Lower leg skin (tissue), 4 donors: ENCODE results near the gene SEC63. TPM values are rescaled to one million over a fixed set of nuclear protein-coding genes. Genes with fewer than 3 reads are reported as not detected.

ENCODE experiments used
- DNase-seq, 2 donors: peaks; one replicate each; pipeline ENCODE4 v3.0.0-alpha.2; 2019; ENCODE audit warnings: low spot score in 2 of 2
- H3K4me3 ChIP-seq: fragments of 200-600 bp; sonication (generic); 2 replicates; pipeline ENCODE4 v1.5.1; 2017; ENCODE audit warnings: mild to moderate bottlenecking, low read depth; ENCODE audit not compliant: poor library complexity, severe bottlenecking
- CTCF ChIP-seq, 3 donors: fragments of 450-650 bp; IDR thresholded peaks; one replicate each; pipeline ENCODE4 v1.5.1; 2016; ENCODE audit warnings: antibody characterized with exemption in 3 of 3, mild to moderate bottlenecking in 3 of 3, moderate library complexity in 2 of 3
- POLR2A ChIP-seq, 2 donors: fragments of 450-650 bp; IDR thresholded peaks; one replicate each; pipeline ENCODE4 v1.6.1; 2016 to 2017; ENCODE audit warnings: antibody characterized with exemption in 2 of 2, mild to moderate bottlenecking in 1 of 2, moderate library complexity in 1 of 2
- WGBS, 2 donors: methylation state at CpG; one replicate each; pipeline ENCODE4 v1.1.5; 2018; 5-methylcytosine and 5-hydroxymethylcytosine counted together
- intact Hi-C: fragments of 100-400 bp; cut with DNase I; formaldehyde crosslinking; loops from one replicate; pipeline ENCODE4 v1.15.0; 2023; ENCODE audit warnings: low total_unique reads
- total RNA-seq, 4 donors: library from RNA; depleted of rRNA; stranded (reverse); fragments of >200 nt; gene quantifications; one replicate each; pipeline ENCODE4 v1.1.0, GENCODE V29; 2016

The SEC63 gene
- total RNA-seq, 4 donors from 2014 or later = 11.4 to 31.9 (median 15.6) TPM

- H3K4me3 ChIP-seq = no peak overlapping the region
- WGBS, 2 donors = 96 to 97% methylated on average over 3 of the region's 3 CpGs
- DNase-seq = no peak
- TF ChIP-seq POLR2A (IDR thresholded peaks at IDR 0.05) (no peak), CTCF (IDR thresholded peaks at IDR 0.05) (no peak)
- intact Hi-C loops = no loop called here
Measured at GRCh38 chr6:107987805-107988204, 29.8 kb upstream of the SEC63 start.

- no peak overlapping the region for H3K4me3 ChIP-seq
- DNase-seq = no peak
- intact Hi-C loops = no loop called here
- WGBS, 2 donors = 63 to 77% methylated on average over 14 of the region's 14 CpGs
- TF ChIP-seq CTCF (IDR thresholded peaks at IDR 0.05) (no peak), POLR2A (IDR thresholded peaks at IDR 0.05) (no peak)
Measured at GRCh38 chr6:107985701-107986100, 27.7 kb upstream of the SEC63 start.

GRCh38 chr6:107983811-107984210, 25.8 kb upstream of the SEC63 start:
- TF ChIP-seq CTCF (IDR thresholded peaks at IDR 0.05) (no peak), POLR2A (IDR thresholded peaks at IDR 0.05) (no peak)
- WGBS, 2 donors = 82 to 86% methylated on average over 4 of the region's 4 CpGs
- intact Hi-C loops = no loop called here
- no peak for DNase-seq
- no peak overlapping the region for H3K4me3 ChIP-seq

GRCh38 chr6:107982486-107982885, 24.5 kb upstream of the SEC63 start:
- TF ChIP-seq CTCF (IDR thresholded peaks at IDR 0.05) (no peak), POLR2A (IDR thresholded peaks at IDR 0.05) (no peak)
- no peak for DNase-seq
- intact Hi-C loops = no loop called here
- WGBS, 2 donors = 73 to 76% methylated on average over 1 of the region's 1 CpG
- H3K4me3 ChIP-seq = no peak overlapping the region

- no peak for TF ChIP-seq CTCF (IDR thresholded peaks at IDR 0.05)
- TF ChIP-seq POLR2A (IDR thresholded peaks at IDR 0.05) = no peak
- WGBS, 2 donors = 71 to 78% methylated on average over 6 of the region's 6 CpGs
- no peak overlapping the region for H3K4me3 ChIP-seq
- intact Hi-C loops = no loop called here
- no peak for DNase-seq
Measured at GRCh38 chr6:107981695-107982094, 23.7 kb upstream of the SEC63 start.

- DNase-seq = no peak
- WGBS, 2 donors = 17 to 26% methylated on average over 1 of the region's 1 CpG
- intact Hi-C loops = no loop called here
- no peak overlapping the region for H3K4me3 ChIP-seq
- TF ChIP-seq POLR2A (IDR thresholded peaks at IDR 0.05) = no peak
- TF ChIP-seq CTCF (IDR thresholded peaks at IDR 0.05) = no peak
Measured at GRCh38 chr6:107977283-107977682, 19.3 kb upstream of the SEC63 start.
